IMR-90 (cell line): ENCODE data around the gene MEF2C. TPM values are rescaled to one million over a fixed set of nuclear protein-coding genes. Genes with fewer than 3 reads are reported as not detected.

Experiments
- ATAC-seq: fragments of 200-7000 bp; cut with Tn5 transposase; 2 replicates; pipeline ENCODE4 v1.9.1; 2020; ENCODE audit warnings: low read depth, mild to moderate bottlenecking, moderate library complexity
- BruUV-seq: library from RNA; stranded (reverse); fragments of 400-500 nt; replicated peaks from 2 replicates; lab custom pipeline; 2021; lab: Mats Ljungman, UMichigan
- CTCF ChIA-PET: fragments of 300-600 bp; formaldehyde crosslinking; extraction: SDS; loops from one replicate; lab custom pipeline; 2021; ENCODE audit warnings: antibody characterized with exemption; lab: Yijun Ruan, JAX
- POLR2A ChIA-PET: fragments of 300-600 bp; sonication (Branson Sonifier 250); formaldehyde crosslinking; loops from one replicate; lab custom pipeline; 2022; ENCODE audit warnings: antibody characterized with exemption; ENCODE audit not compliant: unreplicated experiment; lab: Charles Lee
- DNase-seq: peaks from one replicate; pipeline ENCODE4 v3.0.0; 2013
- H2AFZ ChIP-seq: replicated peaks from 2 replicates; pipeline ENCODE3; 2013; ENCODE audit warnings: low read length, mild to moderate bottlenecking; ENCODE audit not compliant: poor library complexity
- H2AK5ac ChIP-seq: 2 replicates; pipeline ENCODE4 v1.6.1; 2013; ENCODE audit warnings: low read depth, low read length, inconsistent platforms
- H2AK9ac ChIP-seq: replicated peaks from 2 replicates; pipeline ENCODE3; 2013; ENCODE audit warnings: mild to moderate bottlenecking, low read depth, low read length, moderate library complexity; ENCODE audit not compliant: poor library complexity
- H2BK120ac ChIP-seq: 2 replicates; pipeline ENCODE4 v1.6.1; 2013; ENCODE audit warnings: low read depth, low read length, inconsistent platforms
- H2BK15ac ChIP-seq: 3 replicates; pipeline ENCODE4 v1.6.1; 2013; ENCODE audit warnings: low read depth, low read length, inconsistent platforms
- H2BK20ac ChIP-seq: 2 replicates; pipeline ENCODE4 v1.6.1; 2013; ENCODE audit warnings: low read depth, mild to moderate bottlenecking, inconsistent platforms, low read length, moderate library complexity
- H2BK5ac ChIP-seq: 2 replicates; pipeline ENCODE4 v1.6.1; 2013; ENCODE audit warnings: mild to moderate bottlenecking, low read depth, low read length, inconsistent platforms; ENCODE audit not compliant: poor library complexity, severe bottlenecking
- H3K14ac ChIP-seq: replicated peaks from 2 replicates; pipeline ENCODE4 v1.6.1; 2013; ENCODE audit warnings: low read depth, low read length, inconsistent platforms
- H3K18ac ChIP-seq: 2 replicates; pipeline ENCODE4 v1.6.1; 2013; ENCODE audit warnings: low read depth, low read length, control low read depth
- H3K23ac ChIP-seq: 2 replicates; pipeline ENCODE4 v1.6.1; 2013; ENCODE audit warnings: low read depth, low read length, inconsistent platforms
- H3K27ac ChIP-seq: 2 replicates; pipeline ENCODE4 v1.5.1; 2013; ENCODE audit warnings: mild to moderate bottlenecking, control low read depth, low read length; ENCODE audit not compliant: insufficient read depth
- H3K27me3 ChIP-seq: 2 replicates; pipeline ENCODE4 v1.6.1; 2013; ENCODE audit warnings: low read length; ENCODE audit not compliant: control insufficient read depth, insufficient read depth
- H3K36me3 ChIP-seq: 2 replicates; pipeline ENCODE4 v1.6.1; 2013; ENCODE audit warnings: low read length, mixed read lengths; ENCODE audit not compliant: control insufficient read depth, insufficient read depth
- H3K4ac ChIP-seq: 2 replicates; pipeline ENCODE4 v1.6.1; 2013; ENCODE audit warnings: low read depth, low read length, inconsistent platforms
- H3K4me1 ChIP-seq: 2 replicates; pipeline ENCODE4 v1.6.1; 2013; ENCODE audit warnings: low read length, mixed read lengths; ENCODE audit not compliant: control insufficient read depth, insufficient read depth
- H3K4me2 ChIP-seq: 2 replicates; pipeline ENCODE4 v1.6.1; 2013; ENCODE audit warnings: low read depth, mild to moderate bottlenecking, control low read depth, low read length, moderate library complexity
- H3K4me3 ChIP-seq: 2 replicates; pipeline ENCODE4 v1.5.1; 2013; ENCODE audit warnings: low read depth, mild to moderate bottlenecking, control low read depth, low read length, moderate library complexity; ENCODE audit not compliant: insufficient read depth
- H3K56ac ChIP-seq: 2 replicates; pipeline ENCODE4 v1.6.1; 2013; ENCODE audit warnings: low read length, inconsistent platforms; ENCODE audit not compliant: insufficient read depth; ENCODE audit errors: extremely low read depth
- H3K79me1 ChIP-seq, 2 experiments: 2 replicates each; pipeline ENCODE4 v1.6.1; 2013; ENCODE audit warnings: low read length in 2 of 2, inconsistent platforms in 1 of 2, low read depth in 1 of 2
- H3K9ac ChIP-seq: 2 replicates; pipeline ENCODE4 v1.6.1; 2013; ENCODE audit warnings: low read depth, low read length, control low read depth
- H3K9me1 ChIP-seq: 2 replicates; pipeline ENCODE4 v1.6.1; 2013; ENCODE audit warnings: low read length, inconsistent platforms; ENCODE audit not compliant: insufficient read depth
- H3K9me3 ChIP-seq: 2 replicates; pipeline ENCODE4 v1.6.1; 2013; ENCODE audit warnings: low read length; ENCODE audit not compliant: control insufficient read depth, insufficient read depth
- H4K20me1 ChIP-seq: 2 replicates; pipeline ENCODE4 v1.6.1; 2013; ENCODE audit warnings: low read length, inconsistent platforms; ENCODE audit not compliant: insufficient read depth
- H4K5ac ChIP-seq: 2 replicates; pipeline ENCODE4 v1.6.1; 2013; ENCODE audit warnings: mild to moderate bottlenecking, low read depth, low read length, control low read depth
- H4K8ac ChIP-seq, 2 experiments: 2 replicates each; pipeline ENCODE4 v1.6.1; 2013; ENCODE audit warnings: low read depth in 2 of 2, low read length in 2 of 2, control low read depth in 1 of 2, inconsistent platforms in 1 of 2
- H4K91ac ChIP-seq: 2 replicates; pipeline ENCODE4 v1.6.1; 2013; ENCODE audit warnings: low read depth, low read length, inconsistent platforms; ENCODE audit not compliant: insufficient read depth
- RAD21 ChIP-seq: IDR thresholded peaks from 2 replicates; pipeline ENCODE4 v1.6.1; 2012; ENCODE audit warnings: low read length, improper control_type of control experiment
- RCOR1 ChIP-seq: IDR thresholded peaks from 2 replicates; pipeline ENCODE4 v1.6.1; 2012; ENCODE audit warnings: mild to moderate bottlenecking, low read length, improper control_type of control experiment; ENCODE audit not compliant: insufficient replicate concordance
- WGBS, 2 experiments: methylation state at CpG; one replicate each; pipeline versions ENCODE4 v1.1.5 to v1.1.7; 2013; ENCODE audit warnings: missing lambda C conversion rate in 2 of 2; ENCODE audit not compliant: insufficient read length in 1 of 2; ENCODE audit errors: extremely low coverage in 2 of 2; 5-methylcytosine and 5-hydroxymethylcytosine counted together
- dilution Hi-C: fragments of 300-500 bp; cut with HindIII; formaldehyde crosslinking; loops from one replicate; pipeline ENCODE4 v1.14.3; 2018; ENCODE audit warnings: low sequenced_read_pairs; ENCODE audit not compliant: unreplicated experiment
- in situ Hi-C: fragments of 300-500 bp; cut with MboI; formaldehyde crosslinking; loops from 3 replicates; pipeline ENCODE4 v1.14.3; 2019; ENCODE audit warnings: low sequenced_read_pairs, inconsistent platforms, mixed read lengths
- intact Hi-C: fragments of 100-400 bp; cut with micrococcal nuclease; formaldehyde crosslinking; loops from 2 replicates; pipeline ENCODE4 v1.10.0; 2022
- polyA plus RNA-seq, 3 experiments: library from polyadenylated mRNA; depleted of rRNA; stranded (reverse); fragments of >200 nt; gene quantifications; 2 replicates each; pipeline ENCODE4 v1.2.3, GENCODE V29; 2012; ENCODE audit warnings: low replicate concordance in 1 of 3
- total RNA-seq: library from RNA; depleted of rRNA; stranded (reverse); fragments of >200 nt; gene quantifications from 2 replicates; pipeline ENCODE4 v1.2.3, GENCODE V29; 2012

MEF2C gene
- total and polyA plus RNA-seq, 2 of the 4 experiments (the other 2 are of a cell fraction), result 1.5 to 6.8 TPM

DNA sequence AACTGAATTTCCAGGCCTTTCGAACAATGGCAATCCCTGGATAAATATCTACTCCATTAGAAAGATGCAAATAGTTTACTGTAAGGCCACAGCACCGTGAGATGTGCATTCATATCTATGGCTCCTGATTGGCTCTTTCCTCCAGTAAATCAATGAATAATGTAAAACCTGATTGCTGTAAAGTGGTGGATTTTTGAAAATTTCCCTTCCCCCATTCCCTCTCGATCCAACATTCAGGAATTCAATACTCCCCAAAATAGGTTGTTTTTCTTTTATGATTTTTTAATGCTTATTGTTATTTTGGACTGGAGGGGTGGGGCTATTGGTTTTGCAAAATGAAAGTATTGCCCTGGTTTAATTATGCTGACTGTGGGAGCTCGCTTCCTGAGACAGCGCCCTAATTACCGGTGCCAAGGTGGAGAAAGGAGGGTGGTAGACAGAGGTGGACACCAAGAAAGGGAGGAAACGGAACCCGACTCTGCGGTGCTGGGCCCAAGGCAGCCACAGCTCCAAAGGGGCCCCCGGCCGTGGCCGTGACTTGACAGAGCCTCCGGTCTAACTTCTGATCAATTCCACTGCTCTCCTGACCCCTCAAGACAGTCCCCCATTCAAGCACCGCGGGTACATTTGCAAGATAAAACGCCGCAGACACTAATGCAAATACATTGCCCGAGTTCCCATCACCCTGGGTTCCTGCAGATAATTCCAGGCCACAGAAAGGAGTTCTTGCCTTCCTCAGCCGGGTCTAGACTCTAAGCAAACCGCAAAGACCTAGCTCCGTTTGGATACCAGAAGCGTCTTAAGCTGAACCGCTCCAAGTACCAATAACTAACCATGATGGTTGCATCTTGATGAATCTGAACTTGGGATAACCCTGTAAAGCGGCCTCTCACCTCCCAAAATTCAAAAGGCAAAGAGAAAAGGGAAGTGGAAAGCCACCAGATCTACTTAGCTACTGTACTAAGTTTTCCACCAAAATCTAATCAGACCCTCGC, 211.2 kb downstream of the MEF2C start:
- WGBS, 2 experiments, result 3% methylated on average over 15 of the region's 25 CpGs; no CpG with 5 or more reads in 1 of the 2 experiments
- Histone ChIP-seq H3K14ac (no peak overlapping the region), H2AK5ac (no peak overlapping the region), H3K4ac (no peak overlapping the region), H4K20me1 (no peaks in the 10 kb centered on the region), H4K8ac (no peak overlapping the region), H2BK15ac (no peak overlapping the region), H3K18ac (no peak overlapping the region), H4K5ac (no peak overlapping the region), H3K27me3 (peaks cover 73% of the 10 kb centered on the region), H2BK120ac (no peak overlapping the region), H4K91ac (no peak overlapping the region), H3K23ac (peak overlapping the region; percentile 2; the same call in 1 of the 2 replicates), H3K4me1 (no peaks in the 10 kb centered on the region; the same call in 1 of the 2 replicates), H3K36me3 (no peaks in the 10 kb centered on the region), H2AK9ac (no peak overlapping the region), H3K56ac (no peak overlapping the region), H3K79me1 (no peaks in the 10 kb centered on the region), H3K9me1 (no peaks in the 10 kb centered on the region), H2BK20ac (no peak overlapping the region), H3K4me3 (no peak overlapping the region), H3K9ac (no peak overlapping the region), H2AFZ (no peak overlapping the region), H3K27ac (no peak overlapping the region), H3K4me2 (no peak overlapping the region), H3K9me3 (peaks cover 10% of the 10 kb centered on the region; the same call in 1 of the 2 replicates), H2BK5ac (no peak overlapping the region)
- DNase-seq (no peak), ATAC-seq (no peak)
- POLR2A ChIA-PET, result no interaction called here
- dilution Hi-C loops, result no loop called here
- intact Hi-C loops, result no loop called here
- in situ Hi-C loops, result no loop called here
- BruUV-seq, result no TSS peak
- TF ChIP-seq RCOR1 (no peak), RAD21 (no peak)
- CTCF ChIA-PET, result interaction anchor here (0.6 kb wide), 1 partner anchor 19 kb away, joined by 3 read pairs; no protein-coding TSS in a partner anchor
